EH (cell line): Measurements from ENCODE around the gene BEGAIN.

Experiments used
- DNase-seq: peaks from one replicate; pipeline ENCODE4 v3.0.0-alpha.2; 2015; ENCODE audit warnings: low read depth

Gene BEGAIN

GRCh38 chr14:100601064-100601463, 13.8 kb upstream of the BEGAIN start:
- DNase-seq, result no peak

GRCh38 chr14:100599981-100600380, 12.8 kb upstream of the BEGAIN start:
- DNase-seq, result no peak

GRCh38 chr14:100594625-100594951, 7.4 kb upstream of the BEGAIN start:
- no peak for DNase-seq

GRCh38 chr14:100593751-100594624, 6.8 kb upstream of the BEGAIN start:
- DNase-seq, result no peak

GRCh38 chr14:100592972-100593371, 5.8 kb upstream of the BEGAIN start:
- no peak for DNase-seq

GRCh38 chr14:100592461-100592891, 5.3 kb upstream of the BEGAIN start:
- no peak for DNase-seq

GRCh38 chr14:100591453-100592371, 4.5 kb upstream of the BEGAIN start:
- no peak for DNase-seq

GRCh38 chr14:100590726-100591452, 3.7 kb upstream of the BEGAIN start:
- no peak for DNase-seq

GRCh38 chr14:100589760-100590469, 2.7 kb upstream of the BEGAIN start:
- DNase-seq, result no peak

GRCh38 chr14:100589071-100589759, 2.0 kb upstream of the BEGAIN start:
- no peak for DNase-seq

- DNase-seq, result no peak
Observed at GRCh38 chr14:100588671-100589070, 1.5 kb upstream of the BEGAIN start.

- no peak for DNase-seq
Observed at GRCh38 chr14:100587763-100588411, 670 bp upstream of the BEGAIN start.

GRCh38 chr14:100586403-100587085, 673 bp downstream of the BEGAIN start:
- DNase-seq, result peak; percentile 15

- DNase-seq, result no peak
Observed at GRCh38 chr14:100586153-100586402, 1.1 kb downstream of the BEGAIN start.

GRCh38 chr14:100585448-100586152, 1.6 kb downstream of the BEGAIN start:
- no peak for DNase-seq

GRCh38 chr14:100584056-100585031, 2.9 kb downstream of the BEGAIN start:
- no peak for DNase-seq

GRCh38 chr14:100583245-100583644, 4.0 kb downstream of the BEGAIN start:
- no peak for DNase-seq

- no peak for DNase-seq
Observed at GRCh38 chr14:100582496-100583165, 4.6 kb downstream of the BEGAIN start.
